Measurements from ENCODE around the gene SYNDIG1L. TPM values are rescaled to one million over a fixed set of nuclear protein-coding genes. Genes with fewer than 3 reads are reported as not detected.

Gene SYNDIG1L
- total and polyA plus RNA-seq, 3 donors from 2014 or later = 0.16 to 0.25 (median 0.21) TPM

DNA sequence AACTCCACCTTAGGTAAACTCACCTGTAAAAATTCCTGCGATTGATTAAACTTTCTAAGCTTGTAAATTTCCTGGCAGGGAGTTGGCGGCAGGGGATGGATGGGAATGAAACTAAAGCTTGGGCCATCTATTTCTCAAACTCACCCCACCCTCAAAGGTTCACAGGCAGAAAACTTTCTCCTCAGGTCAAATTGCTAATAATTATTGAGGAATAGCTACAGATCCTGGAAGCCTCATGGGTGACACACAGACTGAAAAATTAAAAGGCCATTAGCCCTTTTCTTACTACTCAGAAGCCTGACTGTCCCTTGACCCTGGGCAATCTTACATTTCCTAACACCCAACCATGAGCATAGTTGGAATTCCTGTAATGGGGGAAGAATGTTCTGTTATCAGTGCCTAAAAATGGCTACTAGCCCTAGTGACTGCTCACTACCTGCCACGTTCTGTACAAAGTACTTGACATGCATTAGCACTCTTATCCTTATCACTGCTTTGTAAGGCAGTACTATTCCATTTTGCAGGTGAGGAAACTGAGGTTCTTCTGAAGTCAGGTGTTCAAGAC lies 12.4 kb upstream of the SYNDIG1L start:
- intact Hi-C loops (cut with DNase I; ENCODE audit: low total_unique reads) = no loop called here
- H3K27me3 ChIP-seq = no peaks in the 10 kb centered on the region
- H3K9me3 ChIP-seq = no peaks in the 10 kb centered on the region
- H3K27ac ChIP-seq = no peak overlapping the region
- TF ChIP-seq POLR2A (IDR thresholded peaks at IDR 0.05) = no peak
- TF ChIP-seq, protein P1, sequence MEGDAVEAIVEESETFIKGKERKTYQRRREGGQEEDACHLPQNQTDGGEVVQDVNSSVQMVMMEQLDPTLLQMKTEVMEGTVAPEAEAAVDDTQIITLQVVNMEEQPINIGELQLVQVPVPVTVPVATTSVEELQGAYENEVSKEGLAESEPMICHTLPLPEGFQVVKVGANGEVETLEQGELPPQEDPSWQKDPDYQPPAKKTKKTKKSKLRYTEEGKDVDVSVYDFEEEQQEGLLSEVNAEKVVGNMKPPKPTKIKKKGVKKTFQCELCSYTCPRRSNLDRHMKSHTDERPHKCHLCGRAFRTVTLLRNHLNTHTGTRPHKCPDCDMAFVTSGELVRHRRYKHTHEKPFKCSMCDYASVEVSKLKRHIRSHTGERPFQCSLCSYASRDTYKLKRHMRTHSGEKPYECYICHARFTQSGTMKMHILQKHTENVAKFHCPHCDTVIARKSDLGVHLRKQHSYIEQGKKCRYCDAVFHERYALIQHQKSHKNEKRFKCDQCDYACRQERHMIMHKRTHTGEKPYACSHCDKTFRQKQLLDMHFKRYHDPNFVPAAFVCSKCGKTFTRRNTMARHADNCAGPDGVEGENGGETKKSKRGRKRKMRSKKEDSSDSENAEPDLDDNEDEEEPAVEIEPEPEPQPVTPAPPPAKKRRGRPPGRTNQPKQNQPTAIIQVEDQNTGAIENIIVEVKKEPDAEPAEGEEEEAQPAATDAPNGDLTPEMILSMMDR (IDR thresholded peaks at IDR 0.05) = no peak
- H3K4me3 ChIP-seq = no peak overlapping the region
- H3K4me1 ChIP-seq = no peaks in the 10 kb centered on the region
- no peaks in the 10 kb centered on the region for H3K36me3 ChIP-seq (ENCODE audit: low read depth, missing control alignments)
- 69 to 75% methylated on average over 3 of the region's 3 CpGs for WGBS, 2 donors
- no peak for DNase-seq

DNA sequence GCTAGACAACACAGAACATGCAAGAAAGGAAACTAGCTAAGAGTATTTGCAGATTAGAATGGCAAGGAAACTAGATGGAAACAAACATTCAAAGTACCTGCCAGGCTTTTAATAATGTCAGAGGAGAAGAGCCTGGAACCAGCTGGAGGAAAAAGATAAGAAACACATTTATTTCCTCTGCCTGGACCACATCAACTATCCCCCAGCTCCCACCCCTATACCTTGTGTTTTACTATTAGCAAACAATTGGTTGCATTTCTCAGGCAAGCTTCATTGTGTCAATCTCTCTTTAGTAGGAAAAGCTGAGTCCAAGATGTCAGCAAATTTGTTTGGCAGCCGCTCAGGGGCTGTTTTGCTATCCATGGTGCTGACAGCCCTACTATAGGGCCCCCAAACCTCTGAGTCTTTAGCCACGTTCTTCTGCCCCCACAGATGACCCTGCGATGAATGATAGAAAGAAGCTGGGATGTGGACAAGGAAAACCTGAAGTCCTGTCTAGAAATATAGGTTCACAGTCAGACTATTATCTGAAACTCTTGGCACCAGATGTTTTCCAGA lies 11.6 kb upstream of the SYNDIG1L start:
- H3K27ac ChIP-seq = no peak overlapping the region
- H3K9me3 ChIP-seq = no peaks in the 10 kb centered on the region
- H3K4me1 ChIP-seq = no peaks in the 10 kb centered on the region
- DNase-seq = no peak
- WGBS, 2 donors = 26 to 47% methylated on average over 3 of the region's 3 CpGs
- no peak overlapping the region for H3K4me3 ChIP-seq
- H3K27me3 ChIP-seq = no peaks in the 10 kb centered on the region
- no peaks in the 10 kb centered on the region for H3K36me3 ChIP-seq (ENCODE audit: low read depth, missing control alignments)
- intact Hi-C loops (cut with DNase I; ENCODE audit: low total_unique reads) = no loop called here
- no peak for TF ChIP-seq POLR2A (IDR thresholded peaks at IDR 0.05)
- TF ChIP-seq, protein P1 (IDR thresholded peaks at IDR 0.05) = no peak

DNA sequence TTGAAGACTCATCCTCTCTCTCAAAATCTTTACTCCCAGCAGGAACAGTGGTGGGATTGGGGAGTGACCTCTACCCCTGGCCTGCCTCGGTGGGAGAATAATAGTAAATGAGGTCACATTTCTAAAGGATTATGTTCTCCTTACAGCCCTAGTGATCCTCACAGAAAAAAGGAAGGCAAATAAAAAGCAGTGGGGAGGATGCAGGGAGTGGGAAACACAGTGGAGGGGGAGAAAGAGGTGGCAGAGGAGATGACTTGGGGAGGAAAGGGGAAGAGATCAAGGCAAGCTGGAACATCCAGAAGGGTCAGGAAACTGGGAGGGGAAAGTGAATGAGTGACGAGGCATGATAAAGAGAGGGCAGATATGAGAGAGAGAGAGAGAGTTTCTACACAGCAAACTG lies 8.3 kb upstream of the SYNDIG1L start:
- H3K9me3 ChIP-seq = no peaks in the 10 kb centered on the region
- TF ChIP-seq POLR2A (IDR thresholded peaks at IDR 0.05) = no peak
- TF ChIP-seq, protein P1 (IDR thresholded peaks at IDR 0.05) = no peak
- H3K27me3 ChIP-seq = no peaks in the 10 kb centered on the region
- H3K4me3 ChIP-seq = no peak overlapping the region
- 40 to 43% methylated on average over 2 of the region's 2 CpGs for WGBS, 2 donors
- H3K27ac ChIP-seq = no peak overlapping the region
- no peak for DNase-seq
- no peaks in the 10 kb centered on the region for H3K4me1 ChIP-seq
- no peaks in the 10 kb centered on the region for H3K36me3 ChIP-seq (ENCODE audit: low read depth, missing control alignments)
- intact Hi-C loops (cut with DNase I; ENCODE audit: low total_unique reads) = no loop called here

DNA sequence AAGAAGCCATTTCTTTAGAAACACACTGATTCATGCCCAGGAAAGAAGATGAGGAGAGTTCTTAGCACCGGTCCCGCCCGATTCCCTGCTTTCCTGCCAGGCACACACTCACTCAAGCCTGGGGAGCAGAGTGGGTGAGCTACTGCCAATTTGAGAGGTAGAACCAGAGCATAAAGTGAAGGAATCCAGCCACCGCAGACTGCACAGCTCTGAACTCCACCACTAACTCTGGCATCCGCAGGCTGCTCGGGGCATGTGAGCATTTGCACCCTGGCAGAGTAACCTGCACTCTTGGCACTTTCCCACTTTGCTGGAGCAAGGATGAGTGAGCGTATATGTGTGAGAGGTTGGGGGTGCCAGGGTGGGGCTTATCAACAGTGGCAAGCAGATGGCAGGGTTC lies 4.0 kb upstream of the SYNDIG1L start:
- whole genome bisulfite sequencing, 2 donors = 90 to 93% methylated on average over 7 of the region's 7 CpGs
- no peak for DNase-seq
- H3K4me3 ChIP-seq = no peak overlapping the region
- no peaks in the 10 kb centered on the region for H3K27me3 ChIP-seq
- intact Hi-C loops (cut with DNase I; ENCODE audit: low total_unique reads) = no loop called here
- no peaks in the 10 kb centered on the region for H3K9me3 ChIP-seq
- TF ChIP-seq POLR2A (IDR thresholded peaks at IDR 0.05) = no peak
- TF ChIP-seq, protein P1 (IDR thresholded peaks at IDR 0.05) = no peak
- H3K27ac ChIP-seq = no peak overlapping the region
- no peaks in the 10 kb centered on the region for H3K36me3 ChIP-seq (ENCODE audit: low read depth, missing control alignments)
- H3K4me1 ChIP-seq = peaks cover 3% of the 10 kb centered on the region

DNA sequence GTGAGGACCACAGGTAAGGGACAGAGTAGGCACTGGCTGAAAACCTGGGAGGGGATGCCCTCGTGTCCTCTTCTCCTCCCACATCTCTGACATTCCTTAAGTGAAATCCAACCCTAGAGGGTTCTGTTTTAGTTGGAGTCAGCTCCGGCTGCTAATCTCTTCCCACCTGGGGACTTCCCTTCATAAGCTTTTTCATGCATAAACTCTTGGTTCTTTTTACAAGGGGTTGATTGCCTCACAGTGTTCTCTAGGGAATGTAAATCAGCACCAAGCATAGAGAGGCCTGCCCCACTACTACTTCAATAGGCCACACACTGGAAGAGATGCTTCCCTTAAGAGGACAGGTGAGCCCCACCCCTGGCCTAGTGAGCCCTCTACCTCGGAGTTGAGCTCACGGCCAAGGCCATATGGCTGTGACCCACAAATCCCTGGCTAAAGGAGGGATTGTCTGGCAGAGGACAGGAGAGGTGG lies 3.2 kb upstream of the SYNDIG1L start:
- peaks cover 3% of the 10 kb centered on the region for H3K4me1 ChIP-seq
- no peaks in the 10 kb centered on the region for H3K9me3 ChIP-seq
- no peaks in the 10 kb centered on the region for H3K27me3 ChIP-seq
- no peaks in the 10 kb centered on the region for H3K36me3 ChIP-seq (ENCODE audit: low read depth, missing control alignments)
- DNase-seq = no peak
- intact Hi-C loops (cut with DNase I; ENCODE audit: low total_unique reads) = no loop called here
- TF ChIP-seq POLR2A (IDR thresholded peaks at IDR 0.05) = no peak
- TF ChIP-seq, protein P1 (IDR thresholded peaks at IDR 0.05) = no peak
- H3K4me3 ChIP-seq = no peak overlapping the region
- no peak overlapping the region for H3K27ac ChIP-seq
- WGBS, 2 donors = 54 to 63% methylated on average over 4 of the region's 4 CpGs

Measured in testis (tissue), 3 donors.